Measurements from ENCODE around the gene SOX4.

SOX4 gene

GRCh38 chr6:21615504-21615903, 22.0 kb downstream of the SOX4 start:
- no peak for DNase-seq

GRCh38 chr6:21616005-21616404, 22.5 kb downstream of the SOX4 start:
- no peak for DNase-seq

GRCh38 chr6:21625642-21626041, 32.1 kb downstream of the SOX4 start:
- DNase-seq = no peak

- no peak for DNase-seq
Measured at GRCh38 chr6:21626756-21627155, 33.2 kb downstream of the SOX4 start.

- DNase-seq = no peak
Measured at GRCh38 chr6:21628160-21628559, 34.6 kb downstream of the SOX4 start.

- no peak for DNase-seq
Measured at GRCh38 chr6:21633511-21634109, 40.1 kb downstream of the SOX4 start.

- no peak for DNase-seq
Measured at GRCh38 chr6:21634582-21634981, 41.0 kb downstream of the SOX4 start.

- no peak for DNase-seq
Measured at GRCh38 chr6:21636876-21637275, 43.3 kb downstream of the SOX4 start.

- no peak for DNase-seq
Measured at GRCh38 chr6:21639316-21639715, 45.8 kb downstream of the SOX4 start.
